ENCODE data around the gene HCK. TPM values are rescaled to one million over a fixed set of nuclear protein-coding genes. Genes with fewer than 3 reads are reported as not detected.

Gene HCK
- total RNA-seq, 1 experiment from 2014 or later, result 0.17 TPM

DNA sequence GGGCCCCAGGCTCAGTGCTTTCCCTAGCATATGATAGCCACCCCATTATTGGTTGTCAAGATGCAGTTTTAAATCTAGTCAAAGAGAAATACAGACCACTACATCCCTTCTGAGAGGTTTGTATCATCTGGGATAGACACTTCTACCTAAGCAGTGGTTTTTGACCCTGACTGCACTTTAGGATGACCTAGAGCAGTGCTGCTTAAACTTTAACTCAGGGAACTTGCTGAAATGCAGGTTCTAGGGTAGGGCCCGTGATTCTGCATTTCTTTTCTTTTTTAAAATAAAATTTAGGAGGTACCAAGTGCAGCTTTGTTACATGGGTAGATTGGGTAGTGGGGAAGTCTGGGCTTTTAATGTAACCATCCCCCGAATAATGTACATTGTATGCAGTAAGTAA is 76.1 kb downstream of the HCK start:
- Histone ChIP-seq H3K27me3 (ENCODE audit: insufficient read depth, low read length) (no peaks in the 10 kb centered on the region), H3K9me3 (ENCODE audit: control insufficient read depth in 1 of 2, insufficient read depth in 1 of 2, low read depth in 1 of 2, low read length in 2 of 2) (no peaks in the 10 kb centered on the region), H3K4me3 (replicated peaks in 1 of 2; ENCODE audit: low read depth in 1 of 2, low read length in 2 of 2) (no peak overlapping the region), H2AFZ (ENCODE audit: low read depth, low read length, poor library complexity, severe bottlenecking) (no peak overlapping the region), H4K20me1 (ENCODE audit: insufficient read depth) (no peaks in the 10 kb centered on the region; the same call in 1 of the 2 replicates), H3K4me2 (ENCODE audit: low read length) (no peak overlapping the region), H3K36me3 (ENCODE audit: control insufficient read depth in 1 of 2, insufficient read depth in 2 of 2, low read length in 2 of 2) (no peaks in the 10 kb centered on the region; a peak in 1 of 4 replicates), H3K4me1 (ENCODE audit: control insufficient read depth in 1 of 2, insufficient read depth in 2 of 2, low read length in 2 of 2) (no peaks in the 10 kb centered on the region), H3K9me2 (ENCODE audit: insufficient read depth) (no peaks in the 10 kb centered on the region), H3K79me2 (ENCODE audit: insufficient read depth, low read length) (peaks cover 93% of the 10 kb centered on the region), H3K9ac (ENCODE audit: low read length) (no peak overlapping the region), H3K27ac (ENCODE audit: low read depth, low read length) (no peak overlapping the region)
- intact Hi-C loops (cut with micrococcal nuclease), result no loop called here
- ChIA-PET CTCF (no interaction called here), RAD21 (ENCODE audit: low non-redundant PET in 1 of 2, low total read pairs in 2 of 2, uncharacterized antibody in 2 of 2, unreplicated experiment in 2 of 2) (no interaction called here), POLR2A (no interaction called here)
- TF ChIP-seq, protein P1, sequence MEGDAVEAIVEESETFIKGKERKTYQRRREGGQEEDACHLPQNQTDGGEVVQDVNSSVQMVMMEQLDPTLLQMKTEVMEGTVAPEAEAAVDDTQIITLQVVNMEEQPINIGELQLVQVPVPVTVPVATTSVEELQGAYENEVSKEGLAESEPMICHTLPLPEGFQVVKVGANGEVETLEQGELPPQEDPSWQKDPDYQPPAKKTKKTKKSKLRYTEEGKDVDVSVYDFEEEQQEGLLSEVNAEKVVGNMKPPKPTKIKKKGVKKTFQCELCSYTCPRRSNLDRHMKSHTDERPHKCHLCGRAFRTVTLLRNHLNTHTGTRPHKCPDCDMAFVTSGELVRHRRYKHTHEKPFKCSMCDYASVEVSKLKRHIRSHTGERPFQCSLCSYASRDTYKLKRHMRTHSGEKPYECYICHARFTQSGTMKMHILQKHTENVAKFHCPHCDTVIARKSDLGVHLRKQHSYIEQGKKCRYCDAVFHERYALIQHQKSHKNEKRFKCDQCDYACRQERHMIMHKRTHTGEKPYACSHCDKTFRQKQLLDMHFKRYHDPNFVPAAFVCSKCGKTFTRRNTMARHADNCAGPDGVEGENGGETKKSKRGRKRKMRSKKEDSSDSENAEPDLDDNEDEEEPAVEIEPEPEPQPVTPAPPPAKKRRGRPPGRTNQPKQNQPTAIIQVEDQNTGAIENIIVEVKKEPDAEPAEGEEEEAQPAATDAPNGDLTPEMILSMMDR (IDR thresholded peaks at IDR 0.05 in 2 of 3, conservative IDR thresholded peaks at IDR 0.05 in 1 of 3; ENCODE audit: borderline replicate concordance in 1 of 3, insufficient read depth in 1 of 3, low read depth in 2 of 3, low read length in 2 of 3), result no peak
- TF ChIP-seq JUND (IDR thresholded peaks at IDR 0.05) (no peak), SRF (IDR thresholded peaks at IDR 0.05; ENCODE audit: low read depth) (no peak), ZFX (IDR thresholded peaks at IDR 0.05) (no peak), TCF7L2 (IDR thresholded peaks at IDR 0.05; ENCODE audit: borderline replicate concordance, extremely low read depth, insufficient read depth, insufficient read length) (no peak), RAD21 (IDR thresholded peaks at IDR 0.05; ENCODE audit: low read depth) (no peak), MAX (IDR thresholded peaks at IDR 0.05) (no peak), POLR2A (IDR thresholded peaks at IDR 0.05; ENCODE audit: borderline replicate concordance, extremely low read depth, insufficient read depth, insufficient read length) (no peak), EGR1 (IDR thresholded peaks at IDR 0.05; ENCODE audit: low read depth) (no peak), SP1 (IDR thresholded peaks at IDR 0.05; ENCODE audit: low read depth) (no peak), YY1 (IDR thresholded peaks at IDR 0.05; ENCODE audit: extremely low read depth, insufficient replicate concordance, low read depth, low read length) (no peak), CBX3 (IDR thresholded peaks at IDR 0.05; ENCODE audit: low read depth) (no peak), EZH2 (IDR thresholded peaks at IDR 0.05) (no peak), EZH2phosphoT487 (IDR thresholded peaks at IDR 0.05; ENCODE audit: borderline replicate concordance) (no peak), ZNF274 (IDR thresholded peaks at IDR 0.05; ENCODE audit: low read depth, low read length) (no peak), CEBPB (IDR thresholded peaks at IDR 0.05; ENCODE audit: low read depth) (no peak), SIN3A (IDR thresholded peaks at IDR 0.05; ENCODE audit: low read depth) (no peak), ELF1 (IDR thresholded peaks at IDR 0.05; ENCODE audit: borderline replicate concordance, low read depth) (no peak)
- TF ChIP-seq, protein P2, sequence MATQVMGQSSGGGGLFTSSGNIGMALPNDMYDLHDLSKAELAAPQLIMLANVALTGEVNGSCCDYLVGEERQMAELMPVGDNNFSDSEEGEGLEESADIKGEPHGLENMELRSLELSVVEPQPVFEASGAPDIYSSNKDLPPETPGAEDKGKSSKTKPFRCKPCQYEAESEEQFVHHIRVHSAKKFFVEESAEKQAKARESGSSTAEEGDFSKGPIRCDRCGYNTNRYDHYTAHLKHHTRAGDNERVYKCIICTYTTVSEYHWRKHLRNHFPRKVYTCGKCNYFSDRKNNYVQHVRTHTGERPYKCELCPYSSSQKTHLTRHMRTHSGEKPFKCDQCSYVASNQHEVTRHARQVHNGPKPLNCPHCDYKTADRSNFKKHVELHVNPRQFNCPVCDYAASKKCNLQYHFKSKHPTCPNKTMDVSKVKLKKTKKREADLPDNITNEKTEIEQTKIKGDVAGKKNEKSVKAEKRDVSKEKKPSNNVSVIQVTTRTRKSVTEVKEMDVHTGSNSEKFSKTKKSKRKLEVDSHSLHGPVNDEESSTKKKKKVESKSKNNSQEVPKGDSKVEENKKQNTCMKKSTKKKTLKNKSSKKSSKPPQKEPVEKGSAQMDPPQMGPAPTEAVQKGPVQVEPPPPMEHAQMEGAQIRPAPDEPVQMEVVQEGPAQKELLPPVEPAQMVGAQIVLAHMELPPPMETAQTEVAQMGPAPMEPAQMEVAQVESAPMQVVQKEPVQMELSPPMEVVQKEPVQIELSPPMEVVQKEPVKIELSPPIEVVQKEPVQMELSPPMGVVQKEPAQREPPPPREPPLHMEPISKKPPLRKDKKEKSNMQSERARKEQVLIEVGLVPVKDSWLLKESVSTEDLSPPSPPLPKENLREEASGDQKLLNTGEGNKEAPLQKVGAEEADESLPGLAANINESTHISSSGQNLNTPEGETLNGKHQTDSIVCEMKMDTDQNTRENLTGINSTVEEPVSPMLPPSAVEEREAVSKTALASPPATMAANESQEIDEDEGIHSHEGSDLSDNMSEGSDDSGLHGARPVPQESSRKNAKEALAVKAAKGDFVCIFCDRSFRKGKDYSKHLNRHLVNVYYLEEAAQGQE (IDR thresholded peaks at IDR 0.05; ENCODE audit: low read depth), result no peak
- ATAC-seq (no peak), DNase-seq (ENCODE audit: low read depth, low spot score) (no peak)
- no TSS peak for BruUV-seq (replicated peaks)
